Panc1 (cell line): Measurements from ENCODE around the gene ITGB4. TPM values are rescaled to one million over a fixed set of nuclear protein-coding genes. Genes with fewer than 3 reads are reported as not detected.

Experiments used
- ATAC-seq: fragments of 200-7000 bp; cut with Tn5 transposase; 2 replicates; pipeline ENCODE4 v1.9.1; 2020; ENCODE audit warnings: mild to moderate bottlenecking, moderate library complexity
- BruUV-seq: library from RNA; stranded (reverse); fragments of 400-500 nt; replicated peaks from 2 replicates; lab custom pipeline; 2021; lab: Mats Ljungman, UMichigan
- CTCF ChIA-PET: fragments of 300-600 bp; sonication (Branson Sonifier 250); formaldehyde crosslinking; loops from one replicate; lab custom pipeline; 2022; ENCODE audit warnings: antibody characterized with exemption; lab: Charles Lee
- POLR2A ChIA-PET: fragments of 300-600 bp; sonication (Branson Sonifier 250); formaldehyde crosslinking; loops from one replicate; lab custom pipeline; 2022; ENCODE audit warnings: antibody characterized with exemption; lab: Charles Lee
- DNase-seq: peaks from one replicate; pipeline ENCODE4 v3.0.0-alpha.2; 2010; ENCODE audit warnings: low read depth, low spot score
- H3K27ac ChIP-seq: 2 replicates; pipeline ENCODE4 v1.5.1; 2011; ENCODE audit warnings: mild to moderate bottlenecking, low read length, inconsistent platforms
- H3K27me3 ChIP-seq: fragments of 200-500 bp; sonication (Bioruptor generic); 2 replicates; pipeline ENCODE4 v1.6.0; 2014; ENCODE audit warnings: low read length, inconsistent platforms; ENCODE audit not compliant: control insufficient read depth, insufficient read depth
- H3K36me3 ChIP-seq: fragments of 200-500 bp; sonication (Bioruptor generic); 2 replicates; pipeline ENCODE4 v1.5.1; 2014; ENCODE audit warnings: inconsistent platforms, mild to moderate bottlenecking, low read length, moderate library complexity; ENCODE audit not compliant: control insufficient read depth, insufficient read depth
- H3K4me1 ChIP-seq: 2 replicates; pipeline ENCODE4 v1.5.1; 2011; ENCODE audit warnings: inconsistent platforms, mild to moderate bottlenecking, low read length, moderate library complexity; ENCODE audit not compliant: control insufficient read depth, insufficient read depth
- H3K4me3 ChIP-seq, 2 experiments: 2 replicates each; pipeline ENCODE4 v1.5.1; 2011 to 2012; ENCODE audit warnings: low read depth in 2 of 2, low read length in 2 of 2, mild to moderate bottlenecking in 2 of 2, inconsistent platforms in 1 of 2, moderate library complexity in 1 of 2
- H3K9me3 ChIP-seq: fragments of 200-500 bp; sonication (Bioruptor generic); 2 replicates; pipeline ENCODE4 v1.5.1; 2014; ENCODE audit warnings: low read depth, mild to moderate bottlenecking, inconsistent platforms, low read length, moderate library complexity; ENCODE audit not compliant: control insufficient read depth, insufficient read depth
- CTCF ChIP-seq: fragments of 450-650 bp; IDR thresholded peaks from 2 replicates; pipeline ENCODE4 v1.5.1; 2017; ENCODE audit warnings: mild to moderate bottlenecking
- POLR2AphosphoS5 ChIP-seq: IDR thresholded peaks from 2 replicates; pipeline ENCODE4 v1.6.1; 2012; ENCODE audit warnings: mild to moderate bottlenecking, low read depth, low read length, moderate library complexity
- REST ChIP-seq, 2 experiments: IDR thresholded peaks; 2 replicates each; pipeline ENCODE4 v1.6.1; 2011 to 2012; ENCODE audit warnings: low read depth in 2 of 2, control low read depth in 1 of 2, low read length in 1 of 2, mild to moderate bottlenecking in 1 of 2, moderate library complexity in 1 of 2; ENCODE audit not compliant: insufficient read depth in 1 of 2
- SIN3A ChIP-seq: IDR thresholded peaks from 2 replicates; pipeline ENCODE4 v1.6.1; 2012; ENCODE audit warnings: low read depth, mild to moderate bottlenecking, low read length, moderate library complexity, borderline replicate concordance; ENCODE audit not compliant: insufficient read depth
- TCF7L2 ChIP-seq: IDR thresholded peaks from 2 replicates; pipeline ENCODE4 v1.6.1; 2011; ENCODE audit warnings: mild to moderate bottlenecking, low read depth, low read length, inconsistent platforms
- in situ Hi-C: cut with HindIII; loops from 2 replicates; pipeline ENCODE4 v1.10.0; 2016; ENCODE audit warnings: low sequenced_read_pairs, low pct_unique_long_range_greater_than_20kb
- intact Hi-C: fragments of 100-400 bp; cut with micrococcal nuclease; formaldehyde crosslinking; loops from one replicate; pipeline ENCODE4 v1.10.0; 2022; ENCODE audit not compliant: unreplicated experiment
- total RNA-seq: library from RNA; stranded (reverse); gene quantifications from one replicate; pipeline ENCODE4 v1.2.1, GENCODE V29; 2021; ENCODE audit not compliant: unreplicated experiment

Gene ITGB4
- total RNA-seq, 1 experiment from 2014 or later = 100 TPM

- BruUV-seq = TSS peak; percentile 25
- Histone ChIP-seq H3K4me3 (no peak overlapping the region), H3K9me3 (no peaks in the 10 kb centered on the region), H3K36me3 (peaks cover 9% of the 10 kb centered on the region), H3K4me1 (peaks cover 24% of the 10 kb centered on the region), H3K27ac (peak overlapping the region; percentile 78), H3K27me3 (no peaks in the 10 kb centered on the region)
- ChIA-PET CTCF (interaction anchor here (0.6 to 1.6 kb wide), 4 partner anchors 15 to 73 kb away, joined by 3 to 9 read pairs (median 7); partner anchors contain the start of genes ITGB4 and SMIM5), POLR2A (interaction anchor here (0.7 kb wide), 1 partner anchor 25 kb away, joined by 3 read pairs; no protein-coding TSS in a partner anchor)
- in situ Hi-C loops (no loop called here), intact Hi-C loops (no loop called here)
- ATAC-seq (no peak), DNase-seq (no peak)
- no peak for TF ChIP-seq CTCF
- TF ChIP-seq REST (IDR thresholded peaks at IDR 0.05; ENCODE audit: insufficient read depth in 1 of 2, low read depth in 2 of 2, low read length in 1 of 2) = no peak
- no peak for TF ChIP-seq SIN3A
- TF ChIP-seq TCF7L2 = no peak
- no peak for TF ChIP-seq POLR2AphosphoS5
Measured at GRCh38 chr17:75706042-75706728, 15.1 kb upstream of the ITGB4 start.

GRCh38 chr17:75707079-75707571 is 14.1 kb upstream of the ITGB4 start:
- Histone ChIP-seq H3K27me3 (no peaks in the 10 kb centered on the region), H3K36me3 (peaks cover 9% of the 10 kb centered on the region), H3K4me1 (peaks cover 24% of the 10 kb centered on the region), H3K9me3 (no peaks in the 10 kb centered on the region), H3K27ac (peak overlapping the region; percentile 78), H3K4me3 (no peak overlapping the region)
- peak; percentile 78; the same call in 1 of the 2 replicates for TF ChIP-seq TCF7L2
- TF ChIP-seq POLR2AphosphoS5 = no peak
- no peak for TF ChIP-seq SIN3A
- BruUV-seq = no TSS peak
- intact Hi-C loops = no loop called here
- in situ Hi-C loops = no loop called here
- DNase-seq (no peak), ATAC-seq (peak; percentile 93)
- POLR2A ChIA-PET = interaction anchor here (0.6 to 0.7 kb wide), 2 partner anchors 26 kb away, joined by 3 to 4 read pairs; no protein-coding TSS in a partner anchor
- CTCF ChIA-PET = interaction anchor here (0.6 to 1.6 kb wide), 3 partner anchors 14 to 74 kb away, joined by 3 to 9 read pairs (median 5); partner anchors contain the start of genes ITGB4 and SMIM5
